K562 treated with DMSO at 1 percent for 48 hours (cell line): ENCODE measurements around the gene PGC. TPM values are rescaled to one million over a fixed set of nuclear protein-coding genes. Genes with fewer than 3 reads are reported as not detected.

Experiments used
- total RNA-seq: library from RNA; unstranded; fragments of 300-600 nt; gene quantifications from 2 replicates; pipeline ENCODE4 v1.2.3, GENCODE V29; 2022; ENCODE audit warnings: low replicate concordance; ENCODE audit errors: extremely low read depth

PGC gene
- total RNA-seq: not detected in 2 replicates

GRCh38 chr6:41747256-41748101 lies at the start of gene PGC:
Gene PGC (minus strand): TSS chr6:41747397. CDS start chr6:41747334, 63 bp downstream.

DNA sequence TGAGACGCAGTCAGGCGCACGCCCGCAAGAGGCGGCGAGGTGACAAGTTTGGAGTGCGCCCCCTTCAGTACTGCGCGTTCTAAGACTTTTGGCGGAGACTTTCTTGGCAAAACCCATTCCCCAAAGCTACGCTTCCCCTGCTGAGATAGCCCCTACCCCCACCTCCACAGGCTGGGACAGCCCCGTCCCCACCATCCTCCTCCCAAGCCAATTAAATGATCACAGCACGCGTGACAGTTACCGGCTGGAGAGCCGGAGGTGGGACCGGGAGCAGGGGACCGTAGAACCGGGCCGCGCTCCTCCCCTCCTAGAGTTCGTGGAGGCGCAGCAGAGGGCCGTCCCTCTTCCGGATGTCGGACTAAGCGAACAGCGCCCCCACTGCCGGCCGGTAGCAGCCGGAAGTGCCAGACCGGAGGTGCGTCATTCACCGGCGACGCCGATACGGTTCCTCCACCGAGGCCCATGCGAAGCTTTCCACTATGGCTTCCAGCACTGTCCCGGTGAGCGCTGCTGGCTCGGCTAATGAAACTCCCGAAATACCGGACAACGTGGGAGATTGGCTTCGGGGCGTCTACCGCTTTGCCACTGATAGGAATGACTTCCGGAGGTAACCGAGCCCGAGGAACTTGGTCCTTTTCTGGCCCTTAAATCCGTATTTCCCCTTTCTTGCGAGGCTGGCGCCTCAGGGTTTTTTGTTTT lies 40.2 kb upstream of the PGC start, which contains the start of gene TOMM6:
TOMM6 (plus strand) TSS at position 476 of the 699 bp plus-strand sequence; CDS start at position 480, 4 bp downstream.

DNA sequence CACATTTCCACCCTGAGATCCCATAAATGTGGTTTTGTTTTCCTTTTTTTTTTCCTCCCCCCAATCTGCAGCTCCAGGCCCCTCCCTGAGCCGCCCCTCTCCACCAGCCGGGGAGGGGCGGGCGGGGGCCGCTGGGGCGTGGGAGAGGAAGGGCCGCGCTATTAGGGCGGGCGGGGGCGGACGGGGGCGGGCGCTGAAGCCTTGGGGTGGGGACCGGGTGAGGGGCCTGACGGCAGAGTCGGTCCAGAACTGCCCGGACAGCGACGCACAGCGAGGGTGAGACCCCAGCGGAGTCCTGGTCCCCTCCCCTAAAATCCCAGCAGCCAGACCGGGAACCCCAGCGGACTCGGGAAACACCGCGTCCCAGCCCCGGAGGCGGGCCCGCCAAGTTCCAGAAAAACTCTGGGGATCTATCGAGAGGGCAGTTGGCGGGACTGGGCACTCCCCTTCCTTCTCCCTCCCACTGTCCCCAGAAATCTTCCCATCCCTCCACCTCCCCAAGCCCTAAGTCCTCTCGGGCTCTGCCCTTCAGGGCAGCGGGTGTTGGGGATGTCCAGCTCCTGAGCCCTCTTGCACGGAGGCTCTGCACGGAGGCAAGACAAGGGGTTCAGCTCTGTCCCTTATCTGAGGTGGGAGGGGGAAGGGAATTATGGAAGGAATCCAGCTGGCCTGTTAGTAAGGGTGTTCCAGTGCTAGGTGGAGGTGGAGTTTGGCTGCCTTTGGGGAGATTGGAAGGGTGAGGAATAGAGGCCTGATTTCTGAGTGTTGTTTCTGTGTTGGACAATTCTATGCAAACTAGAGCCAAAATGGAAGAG lies 33.6 kb upstream of the PGC start, which contains the start of gene PRICKLE4:
PRICKLE4 (plus strand) TSS at position 232 of the 815 bp plus-strand sequence. CDS start 2,692 bp downstream, outside the sequence.

GRCh38 chr6:41779788-41780550 lies 32.8 kb upstream of the PGC start, which contains the start of gene FRS3:
Gene FRS3 (minus strand): TSS chr6:41779900. CDS start chr6:41776987, 2,913 bp downstream.

DNA sequence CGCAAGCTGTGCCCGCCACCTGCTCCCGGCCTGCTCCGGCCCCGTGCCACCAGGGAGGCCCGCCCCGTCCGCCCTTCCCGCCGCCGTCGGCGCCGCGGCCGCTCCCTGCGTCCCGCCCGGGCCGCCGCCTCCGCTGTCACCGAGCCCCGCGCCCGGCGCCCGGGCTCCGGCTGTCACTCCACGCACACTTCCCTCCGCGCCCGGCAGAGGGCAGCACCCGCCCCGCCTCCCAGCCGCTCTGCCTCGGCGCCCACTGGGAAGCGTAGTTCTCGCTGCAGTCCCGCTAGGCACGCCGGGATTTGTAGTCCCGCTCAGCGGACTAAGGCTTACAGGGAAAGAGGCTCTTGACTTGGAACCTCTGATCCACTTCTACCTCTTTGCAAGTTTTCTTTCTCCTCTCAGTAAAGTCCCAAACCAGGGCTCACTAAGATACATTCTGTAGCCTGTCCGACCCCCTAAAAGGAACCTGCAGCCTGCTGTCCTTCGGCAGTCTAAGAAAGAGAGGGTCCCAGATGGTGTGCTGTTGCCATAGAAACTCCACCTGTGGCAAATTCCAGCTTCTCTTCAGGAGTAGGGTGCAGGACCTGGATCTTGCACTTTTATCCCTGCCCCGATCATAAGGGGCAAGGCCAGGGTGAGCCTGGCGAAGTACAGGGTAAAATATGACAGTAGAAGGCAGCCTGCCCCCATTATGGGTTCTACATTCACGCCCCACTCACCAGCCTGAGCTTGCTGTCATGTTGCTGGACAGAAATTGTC lies 11.6 kb downstream of the PGC start, which contains the start of gene TFEB:
TFEB (minus strand) TSS at position 182 of the 759 bp plus-strand sequence. CDS start 44,395 bp downstream, outside the sequence.

Other genes starting within 250 kb of the PGC start
- not detected in 2 replicates for gene FOXP4, start 201.0 kb downstream of the PGC start, total RNA-seq
- not detected in 2 replicates for gene MDFI, start 108.9 kb downstream of the PGC start, total RNA-seq
- not detected in 2 replicates for gene TFEB, start 11.8 kb downstream of the PGC start, total RNA-seq
- gene FRS3, start 32.5 kb upstream of the PGC start, total RNA-seq: not detected in 2 replicates
- not detected in 2 replicates for gene PRICKLE4, start 33.4 kb upstream of the PGC start, total RNA-seq
- gene TOMM6, start 40.3 kb upstream of the PGC start, total RNA-seq: not detected in 2 replicates
- gene USP49, start 148.0 kb upstream of the PGC start, total RNA-seq: not detected in 2 replicates
- not detected in 2 replicates for gene MED20, start 173.7 kb upstream of the PGC start, total RNA-seq
- not detected in 2 replicates for gene BYSL, start 174.1 kb upstream of the PGC start, total RNA-seq
- not detected in 2 replicates for gene CCND3, start 194.4 kb upstream of the PGC start, total RNA-seq